Esophagus (tissue), 2 donors: ENCODE data around the gene REG3G. TPM values are rescaled to one million over a fixed set of nuclear protein-coding genes. Genes with fewer than 3 reads are reported as not detected.

Experiments used
- H3K27ac ChIP-seq, 2 donors: one replicate each; pipeline ENCODE4 v1.5.1; 2013; ENCODE audit warnings: low read depth in 2 of 2, mild to moderate bottlenecking in 2 of 2, inconsistent platforms in 1 of 2, low read length in 1 of 2, moderate library complexity in 1 of 2
- H3K27me3 ChIP-seq, 2 donors: one replicate each; pipeline ENCODE4 v1.6.1; 2013; ENCODE audit warnings: low read length in 2 of 2, control low read depth in 1 of 2, mild to moderate bottlenecking in 1 of 2; ENCODE audit not compliant: insufficient read depth in 2 of 2, control insufficient read depth in 1 of 2
- H3K36me3 ChIP-seq, 2 donors: one replicate each; pipeline ENCODE4 v1.6.1; 2013; ENCODE audit warnings: low read length in 1 of 2; ENCODE audit not compliant: control insufficient read depth in 2 of 2, insufficient read depth in 2 of 2
- H3K4me1 ChIP-seq, 2 donors: one replicate each; pipeline ENCODE4 v1.6.1; 2013; ENCODE audit warnings: low read length in 1 of 2; ENCODE audit not compliant: control insufficient read depth in 2 of 2, insufficient read depth in 2 of 2
- H3K4me3 ChIP-seq, 2 donors: one replicate each; pipeline ENCODE4 v1.5.1; 2013; ENCODE audit warnings: low read length in 2 of 2, mild to moderate bottlenecking in 2 of 2, low read depth in 1 of 2, moderate library complexity in 1 of 2
- H3K9me3 ChIP-seq, 2 donors: one replicate each; pipeline ENCODE4 v1.6.1; 2013; ENCODE audit warnings: mild to moderate bottlenecking in 2 of 2, low read depth in 1 of 2, low read length in 1 of 2, moderate library complexity in 1 of 2; ENCODE audit not compliant: control insufficient read depth in 2 of 2, insufficient read depth in 1 of 2
- WGBS, 2 donors: extraction: QIAGEN DNeasy Blood & Tissue Kit; methylation state at CpG; one replicate each; pipeline ENCODE4 v1.1.7; 2013; 5-methylcytosine and 5-hydroxymethylcytosine counted together
- polyA plus RNA-seq, 2 donors: library from polyadenylated mRNA; stranded (reverse); fragments of 200-250 nt; gene quantifications; one replicate each; pipeline ENCODE4 v1.2.3, GENCODE V29; 2013
- donor health status: healthy with polysubstance abuse.
- donor health status: Bipolar disorder and iron deficiency.

Gene REG3G
- polyA plus RNA-seq, 2 donors: not detected

DNA sequence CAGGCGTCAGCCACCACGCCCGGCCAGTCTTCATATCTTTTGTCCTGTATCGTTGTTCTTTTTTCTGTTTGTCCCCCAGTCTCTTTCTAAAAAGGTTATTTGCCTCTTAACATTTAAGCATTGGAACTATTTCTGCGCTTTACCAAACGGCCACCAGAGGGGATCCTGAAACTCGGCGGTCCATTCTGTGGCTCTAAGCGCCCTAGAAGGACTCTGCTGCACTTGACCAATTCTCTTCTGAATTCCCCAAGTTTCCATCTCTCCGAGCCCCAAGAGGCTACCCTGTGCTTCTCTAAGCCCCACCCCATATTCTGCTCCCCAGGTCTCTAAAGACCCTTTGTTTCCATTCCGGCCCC, 33.1 kb upstream of the REG3G start:
- Histone ChIP-seq H3K27me3 (no peaks in the 10 kb centered on the region), H3K9me3 (peaks cover 0 to 10% of the 10 kb centered on the region in 2 donors), H3K4me1 (no peaks in the 10 kb centered on the region), H3K4me3 (no peak overlapping the region), H3K36me3 (no peaks in the 10 kb centered on the region), H3K27ac (no peak overlapping the region)
- WGBS, 2 donors: 18 to 27% methylated on average over 11 of the region's 11 CpGs

DNA sequence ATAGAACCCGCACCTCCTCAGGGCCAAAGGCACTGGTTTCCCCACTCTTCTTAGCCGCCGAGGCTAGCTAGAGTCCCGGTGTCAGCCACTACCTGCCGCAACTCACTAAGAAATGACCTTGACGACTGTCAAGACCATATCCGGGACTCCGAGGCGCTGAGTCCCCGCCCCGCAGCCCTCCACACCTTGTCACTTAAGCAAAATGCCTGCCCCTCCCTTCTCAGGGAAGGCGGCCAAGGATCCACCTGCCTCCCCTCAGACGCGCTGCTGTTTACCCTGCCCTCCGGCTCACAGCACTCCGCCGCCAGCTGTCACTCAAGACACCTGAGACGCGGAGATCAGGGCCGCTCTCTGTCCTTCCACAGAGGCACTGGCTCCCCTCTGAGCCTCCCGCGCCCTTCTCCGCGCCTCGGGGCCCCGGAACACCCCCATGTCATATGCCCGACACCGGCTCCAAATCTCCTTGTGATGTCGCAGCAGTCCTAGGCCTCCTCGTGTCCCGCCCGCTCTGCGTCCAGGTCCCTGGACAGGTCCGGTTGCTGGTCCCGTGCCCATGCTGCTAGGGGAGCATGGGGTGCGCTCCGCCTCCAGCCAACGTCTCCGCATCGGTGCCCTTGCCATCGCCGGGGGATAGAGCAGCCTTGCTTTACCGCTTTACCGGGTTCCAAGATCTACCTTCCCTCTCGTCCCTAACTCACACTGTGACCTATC, 32.5 kb upstream of the REG3G start:
- H3K27ac ChIP-seq: no peak overlapping the region
- H3K9me3 ChIP-seq: peaks cover 0 to 10% of the 10 kb centered on the region in 2 donors
- 4 to 8% methylated on average over 45 of the region's 45 CpGs for WGBS, 2 donors
- H3K36me3 ChIP-seq: no peaks in the 10 kb centered on the region
- H3K4me1 ChIP-seq: no peaks in the 10 kb centered on the region
- no peaks in the 10 kb centered on the region for H3K27me3 ChIP-seq
- H3K4me3 ChIP-seq: no peak overlapping the region

- 40 to 43% methylated on average over 25 of the region's 25 CpGs for WGBS, 2 donors
- H3K9me3 ChIP-seq: peaks cover 0 to 10% of the 10 kb centered on the region in 2 donors
Observed at GRCh38 chr2:78993518-78994148, 31.9 kb upstream of the REG3G start.

GRCh38 chr2:78994789-78995188, 30.7 kb upstream of the REG3G start:
- no peak overlapping the region for H3K4me3 ChIP-seq
- WGBS, 2 donors: 67 to 73% methylated on average over 1 of the region's 1 CpG
- H3K4me1 ChIP-seq: no peaks in the 10 kb centered on the region
- H3K27me3 ChIP-seq: no peaks in the 10 kb centered on the region
- no peaks in the 10 kb centered on the region for H3K36me3 ChIP-seq
- peaks cover 0 to 10% of the 10 kb centered on the region in 2 donors for H3K9me3 ChIP-seq
- no peak overlapping the region for H3K27ac ChIP-seq

More at GRCh38 chr2:78993518-78994148, 31.9 kb upstream of the REG3G start:
- Histone ChIP-seq H3K36me3 (no peaks in the 10 kb centered on the region), H3K4me1 (no peaks in the 10 kb centered on the region), H3K4me3 (no peak overlapping the region), H3K27ac (no peak overlapping the region), H3K27me3 (no peaks in the 10 kb centered on the region)

DNA sequence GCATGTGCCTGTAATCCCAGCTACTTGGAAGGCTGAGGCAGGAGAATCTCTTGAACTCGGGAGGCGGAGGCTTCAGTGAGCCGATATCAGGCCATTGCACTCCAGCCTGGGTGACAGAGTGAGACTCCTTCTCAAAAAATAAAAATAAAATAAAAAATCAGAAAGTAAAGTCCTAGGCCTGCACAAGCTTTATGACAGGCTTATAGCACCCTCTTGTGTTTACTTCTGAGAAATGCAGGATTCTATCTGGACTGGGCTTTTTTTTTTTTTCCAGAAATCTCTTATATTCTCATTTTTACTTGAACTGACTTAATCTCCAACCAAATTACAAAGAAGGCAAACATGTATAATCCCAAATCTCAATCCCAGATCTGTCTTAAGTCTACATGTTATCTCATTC, 26.1 kb upstream of the REG3G start:
- no peaks in the 10 kb centered on the region for H3K9me3 ChIP-seq
- no peaks in the 10 kb centered on the region for H3K27me3 ChIP-seq
- no peaks in the 10 kb centered on the region for H3K36me3 ChIP-seq
- H3K4me1 ChIP-seq: no peaks in the 10 kb centered on the region
- H3K4me3 ChIP-seq: no peak overlapping the region
- WGBS, 2 donors: 63 to 72% methylated on average over 3 of the region's 3 CpGs
- H3K27ac ChIP-seq: no peak overlapping the region

- H3K27me3 ChIP-seq: no peaks in the 10 kb centered on the region
- H3K27ac ChIP-seq: no peak overlapping the region
- no peaks in the 10 kb centered on the region for H3K9me3 ChIP-seq
- H3K4me3 ChIP-seq: no peak overlapping the region
- WGBS, 2 donors: 47 to 68% methylated on average over 4 of the region's 4 CpGs
- H3K36me3 ChIP-seq: no peaks in the 10 kb centered on the region
- no peaks in the 10 kb centered on the region for H3K4me1 ChIP-seq
Observed at GRCh38 chr2:79000008-79000576, 25.4 kb upstream of the REG3G start.

GRCh38 chr2:79001285-79001684, 24.2 kb upstream of the REG3G start:
- Histone ChIP-seq H3K36me3 (no peaks in the 10 kb centered on the region), H3K27ac (no peak overlapping the region), H3K4me1 (no peaks in the 10 kb centered on the region), H3K27me3 (no peaks in the 10 kb centered on the region), H3K4me3 (no peak overlapping the region), H3K9me3 (no peaks in the 10 kb centered on the region)
- 66 to 67% methylated on average over 1 of the region's 1 CpG for WGBS, 2 donors

GRCh38 chr2:79004680-79005079, 20.8 kb upstream of the REG3G start:
- Histone ChIP-seq H3K27me3 (no peaks in the 10 kb centered on the region), H3K36me3 (no peaks in the 10 kb centered on the region), H3K4me1 (no peaks in the 10 kb centered on the region), H3K9me3 (no peaks in the 10 kb centered on the region), H3K4me3 (no peak overlapping the region), H3K27ac (no peak overlapping the region)
- 40 to 41% methylated on average over 5 of the region's 5 CpGs for WGBS, 2 donors

- Histone ChIP-seq H3K4me1 (no peaks in the 10 kb centered on the region), H3K27ac (no peak overlapping the region), H3K9me3 (no peaks in the 10 kb centered on the region), H3K4me3 (no peak overlapping the region), H3K36me3 (no peaks in the 10 kb centered on the region), H3K27me3 (no peaks in the 10 kb centered on the region)
- WGBS, 2 donors: 44 to 69% methylated on average over 3 of the region's 3 CpGs
Observed at GRCh38 chr2:79005216-79005615, 20.3 kb upstream of the REG3G start.

GRCh38 chr2:79009388-79009787, 16.1 kb upstream of the REG3G start:
- no peak overlapping the region for H3K27ac ChIP-seq
- no peaks in the 10 kb centered on the region for H3K4me1 ChIP-seq
- H3K36me3 ChIP-seq: no peaks in the 10 kb centered on the region
- H3K4me3 ChIP-seq: no peak overlapping the region
- H3K9me3 ChIP-seq: no peaks in the 10 kb centered on the region
- 67 to 77% methylated on average over 2 of the region's 2 CpGs for WGBS, 2 donors
- H3K27me3 ChIP-seq: no peaks in the 10 kb centered on the region
